ENCODE data around the gene CD200.

- no peak for TF ChIP-seq EP300 (IDR thresholded peaks at IDR 0.05)
- TF ChIP-seq CTCF (IDR thresholded peaks at IDR 0.05), result no peak
- TF ChIP-seq POLR2A (IDR thresholded peaks at IDR 0.05), result no peak
Observed at GRCh38 chr3:112346491-112347122, 13.7 kb downstream of the CD200 start.
